BE2C (cell line): ENCODE data around the gene CHGA.

Source experiments
- DNase-seq: peaks from one replicate; pipeline ENCODE4 v3.0.0-alpha.2; 2020
- H3K27me3 ChIP-seq: fragments of 250-450 bp; sonication (Bioruptor Pico); 2 replicates; pipeline ENCODE4 v1.5.1; 2020; ENCODE audit warnings: mild to moderate bottlenecking
- H3K36me3 ChIP-seq: fragments of 250-450 bp; sonication (Bioruptor Pico); 2 replicates; pipeline ENCODE4 v1.5.1; 2020; ENCODE audit warnings: mild to moderate bottlenecking
- H3K4me1 ChIP-seq: fragments of 250-450 bp; sonication (Bioruptor Pico); 2 replicates; pipeline ENCODE4 v1.5.1; 2020
- H3K4me3 ChIP-seq: 2 replicates; pipeline ENCODE4 v1.5.1; 2011; ENCODE audit warnings: low read depth, low read length
- H3K9me3 ChIP-seq: fragments of 250-450 bp; sonication (Bioruptor Pico); 2 replicates; pipeline ENCODE4 v1.5.1; 2020
- TF ChIP-seq, protein P1 (sequence below): IDR thresholded peaks from 2 replicates; pipeline ENCODE4 v1.5.1; 2012; ENCODE audit warnings: mild to moderate bottlenecking, low read depth, low read length

The CHGA gene

DNA sequence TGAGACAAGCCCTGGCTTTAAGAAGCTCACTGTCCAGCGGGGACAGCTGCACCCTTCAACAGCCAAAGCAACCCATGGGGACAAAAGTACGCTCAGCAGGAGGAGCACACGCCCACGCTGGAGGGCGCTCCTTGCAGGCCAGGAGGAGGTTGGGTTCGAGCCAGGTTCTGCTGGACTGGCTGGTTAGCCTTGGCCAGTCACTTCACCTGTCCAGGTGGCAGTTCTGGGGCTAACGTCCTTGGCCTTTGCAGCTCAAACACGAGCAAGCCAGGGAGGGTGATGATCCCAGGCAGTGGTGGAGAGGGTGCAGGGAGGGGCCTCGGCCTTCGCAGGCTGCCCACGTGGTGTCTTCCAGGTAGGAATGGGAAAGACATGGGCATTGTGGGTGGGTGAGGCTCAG lies 13.1 kb downstream of the CHGA start:
- H3K9me3 ChIP-seq: no peaks in the 10 kb centered on the region
- H3K36me3 ChIP-seq: peaks cover 57% of the 10 kb centered on the region
- H3K4me3 ChIP-seq: no peak overlapping the region
- DNase-seq: peak; percentile 57
- no peaks in the 10 kb centered on the region for H3K27me3 ChIP-seq
- H3K4me1 ChIP-seq: peaks cover 54% of the 10 kb centered on the region
- TF ChIP-seq, protein P1, sequence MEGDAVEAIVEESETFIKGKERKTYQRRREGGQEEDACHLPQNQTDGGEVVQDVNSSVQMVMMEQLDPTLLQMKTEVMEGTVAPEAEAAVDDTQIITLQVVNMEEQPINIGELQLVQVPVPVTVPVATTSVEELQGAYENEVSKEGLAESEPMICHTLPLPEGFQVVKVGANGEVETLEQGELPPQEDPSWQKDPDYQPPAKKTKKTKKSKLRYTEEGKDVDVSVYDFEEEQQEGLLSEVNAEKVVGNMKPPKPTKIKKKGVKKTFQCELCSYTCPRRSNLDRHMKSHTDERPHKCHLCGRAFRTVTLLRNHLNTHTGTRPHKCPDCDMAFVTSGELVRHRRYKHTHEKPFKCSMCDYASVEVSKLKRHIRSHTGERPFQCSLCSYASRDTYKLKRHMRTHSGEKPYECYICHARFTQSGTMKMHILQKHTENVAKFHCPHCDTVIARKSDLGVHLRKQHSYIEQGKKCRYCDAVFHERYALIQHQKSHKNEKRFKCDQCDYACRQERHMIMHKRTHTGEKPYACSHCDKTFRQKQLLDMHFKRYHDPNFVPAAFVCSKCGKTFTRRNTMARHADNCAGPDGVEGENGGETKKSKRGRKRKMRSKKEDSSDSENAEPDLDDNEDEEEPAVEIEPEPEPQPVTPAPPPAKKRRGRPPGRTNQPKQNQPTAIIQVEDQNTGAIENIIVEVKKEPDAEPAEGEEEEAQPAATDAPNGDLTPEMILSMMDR: 0 out of 2 replicates have a peak, but pooled peaks have one; percentile 5

DNA sequence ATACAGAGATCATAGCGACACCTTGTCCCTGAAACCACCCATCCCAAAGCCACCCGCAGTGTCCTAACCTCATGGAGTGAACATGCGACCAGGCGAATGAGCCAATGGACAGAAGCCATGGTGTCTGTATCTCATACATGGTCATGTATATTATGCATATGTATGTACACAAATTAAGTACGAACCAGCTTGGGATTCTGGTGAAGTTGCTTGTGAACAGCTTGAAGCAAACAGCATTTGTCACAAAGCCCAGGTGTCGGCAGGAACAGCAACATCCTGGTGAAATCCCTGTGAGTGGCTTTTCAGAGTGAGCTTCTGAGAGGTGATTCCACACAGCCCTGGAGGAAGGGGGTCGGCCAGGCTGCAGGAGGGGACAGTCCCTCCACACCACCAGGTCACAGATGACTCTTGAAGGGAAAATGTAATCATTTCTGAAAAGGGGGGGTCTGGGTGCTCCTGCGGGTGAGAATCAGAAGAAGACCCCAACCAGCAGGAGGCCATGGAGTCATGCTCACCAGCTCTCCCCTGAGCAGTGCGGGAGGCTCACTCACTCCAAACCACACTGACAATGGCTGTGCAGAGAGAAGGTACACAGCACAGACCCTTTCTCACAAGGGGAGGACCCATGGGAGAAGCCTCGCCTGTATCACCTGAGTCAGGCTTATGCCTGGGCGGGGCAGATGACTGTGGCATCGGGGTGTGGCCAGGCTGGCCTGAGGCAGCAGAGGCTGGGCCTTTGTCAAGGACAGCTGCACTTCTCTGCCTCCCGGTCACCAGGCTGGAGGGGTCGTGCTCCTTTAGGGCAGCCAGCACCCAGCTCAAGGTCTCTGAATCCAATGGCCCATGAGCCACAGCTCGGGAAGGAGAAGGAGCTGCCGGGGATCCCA lies 14.3 kb downstream of the CHGA start:
- peaks cover 48% of the 10 kb centered on the region for H3K4me1 ChIP-seq
- peaks cover 45% of the 10 kb centered on the region for H3K36me3 ChIP-seq
- DNase-seq: no peak
- TF ChIP-seq, protein P1: no peak
- H3K9me3 ChIP-seq: no peaks in the 10 kb centered on the region
- no peaks in the 10 kb centered on the region for H3K27me3 ChIP-seq
- no peak overlapping the region for H3K4me3 ChIP-seq

DNA sequence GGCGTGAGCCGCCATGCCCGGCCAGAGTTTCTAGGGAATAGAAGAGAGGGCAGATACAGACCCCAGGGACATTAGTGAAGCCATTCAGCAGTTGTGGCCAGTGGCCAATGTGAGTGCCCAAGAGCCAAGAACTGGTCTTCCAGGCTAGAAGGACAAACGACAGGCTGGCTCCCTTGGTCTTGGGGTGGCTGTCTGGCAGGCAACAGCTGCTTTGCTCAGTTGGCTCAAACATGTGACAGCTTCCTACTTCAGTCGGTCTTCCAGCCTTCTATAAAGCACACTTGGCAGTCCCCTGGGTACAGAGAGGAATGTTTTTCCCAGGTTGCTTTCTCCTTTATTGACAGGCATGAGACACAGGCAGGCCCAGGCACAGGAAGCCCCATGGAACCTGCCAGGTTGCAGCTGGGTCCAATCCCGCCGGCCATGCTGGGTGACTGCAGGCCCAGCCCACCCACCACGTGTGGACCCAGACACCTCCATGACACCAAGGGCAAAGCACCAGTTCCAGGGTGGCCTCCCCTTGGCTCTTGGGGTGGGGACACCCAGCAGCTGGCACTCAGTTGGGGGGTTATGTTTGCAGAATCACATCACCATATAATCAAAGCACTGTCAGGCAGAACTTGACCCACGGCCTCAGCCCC lies 15.4 kb downstream of the CHGA start:
- no peaks in the 10 kb centered on the region for H3K27me3 ChIP-seq
- H3K4me3 ChIP-seq: no peak overlapping the region
- peaks cover 41% of the 10 kb centered on the region for H3K4me1 ChIP-seq
- H3K9me3 ChIP-seq: no peaks in the 10 kb centered on the region
- peaks cover 35% of the 10 kb centered on the region for H3K36me3 ChIP-seq
- TF ChIP-seq, protein P1: no peak; the same call in 1 of the 2 replicates
- DNase-seq: peak; percentile 52

DNA sequence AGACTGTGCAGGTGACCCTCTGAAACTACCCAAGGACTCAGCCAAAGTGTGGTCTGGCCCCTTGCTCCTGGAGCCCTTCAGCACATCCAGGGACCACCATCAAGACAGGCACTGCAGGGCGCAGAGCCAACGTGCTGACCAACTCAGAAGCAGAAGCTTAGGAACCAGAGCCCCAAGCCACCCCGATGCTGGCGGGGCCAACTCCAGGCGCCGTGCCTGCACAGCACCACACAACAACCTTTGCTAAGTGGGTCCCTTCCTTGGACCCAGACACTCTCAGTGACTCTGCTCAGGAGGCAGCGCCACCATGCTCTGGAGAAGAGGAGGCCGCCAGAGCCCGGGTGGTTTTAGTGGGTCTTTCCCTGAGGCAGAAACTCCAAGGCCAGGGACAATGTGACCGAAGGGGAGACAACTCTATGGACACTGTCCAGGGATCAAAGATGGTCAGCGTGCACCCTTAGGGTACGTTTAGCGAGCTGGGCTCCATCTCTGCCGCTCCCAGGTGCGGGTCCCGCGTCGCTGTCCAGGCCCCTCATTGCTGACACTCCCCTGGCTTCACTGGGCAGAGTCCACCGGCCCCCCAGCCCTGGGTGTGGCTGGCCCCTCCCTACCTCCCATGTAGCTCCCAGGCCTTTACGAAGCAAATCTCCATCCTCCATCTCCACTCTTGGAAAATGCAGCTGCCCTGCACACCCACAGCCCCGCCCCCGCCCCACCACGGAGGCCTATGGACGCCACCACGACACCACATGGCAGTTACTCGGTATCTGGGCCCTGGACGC lies 16.1 kb downstream of the CHGA start:
- peak; percentile 81 for DNase-seq
- H3K36me3 ChIP-seq: peaks cover 27% of the 10 kb centered on the region
- H3K4me1 ChIP-seq: peaks cover 34% of the 10 kb centered on the region
- no peaks in the 10 kb centered on the region for H3K9me3 ChIP-seq
- TF ChIP-seq, protein P1: no peak
- H3K27me3 ChIP-seq: no peaks in the 10 kb centered on the region
- H3K4me3 ChIP-seq: no peak overlapping the region

DNA sequence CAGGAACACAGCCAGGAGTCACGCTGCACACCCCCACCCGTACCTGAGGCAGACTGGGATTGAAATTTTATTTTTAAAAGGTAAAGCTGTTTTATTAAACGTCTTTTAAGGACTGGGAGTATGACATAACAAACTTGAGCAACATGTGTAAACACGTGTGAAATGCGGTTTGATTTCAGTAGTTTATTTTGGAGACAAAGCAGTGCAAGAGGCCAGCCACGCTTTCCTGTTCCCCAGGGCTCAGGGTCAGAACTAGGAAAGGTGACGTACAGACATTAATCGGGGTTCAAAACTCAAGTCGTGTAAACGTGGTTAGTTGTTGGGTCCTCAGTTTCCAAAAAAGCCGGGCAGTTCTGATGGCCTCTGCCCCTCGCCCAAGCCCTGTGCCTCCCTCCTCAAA lies 16.7 kb downstream of the CHGA start:
- Histone ChIP-seq H3K27me3 (no peaks in the 10 kb centered on the region), H3K9me3 (no peaks in the 10 kb centered on the region), H3K36me3 (peaks cover 21% of the 10 kb centered on the region), H3K4me3 (no peak overlapping the region), H3K4me1 (peaks cover 34% of the 10 kb centered on the region)
- no peak for DNase-seq
- TF ChIP-seq, protein P1: no peak
